ENCODE results near the gene TADA2A.
A peak's percentile ranks its signal among the peaks of the same experiment; 100 is the strongest.

Gene TADA2A

GRCh38 chr17:37461668-37462067, 55.0 kb downstream of the TADA2A start:
- no peak overlapping the region for H3K27ac ChIP-seq (ENCODE audit: extremely low read depth, low read depth, low read length)
- H3K4me1 ChIP-seq (ENCODE audit: control insufficient read depth, insufficient read depth, low read length), result no peaks in the 10 kb centered on the region
- peaks cover 55 to 59% of the 10 kb centered on the region in 2 experiments for H3K36me3 ChIP-seq (ENCODE audit: control insufficient read depth in 2 of 2, insufficient read depth in 1 of 2, low read length in 2 of 2)
- ChIA-PET CTCF (interaction anchor here (0.7 kb wide), 1 partner anchor 67 kb away, joined by 3 read pairs; no protein-coding TSS in a partner anchor), POLR2A (interaction anchor here (0.6 kb wide), 1 partner anchor 57 kb away, joined by 5 read pairs; no protein-coding TSS in a partner anchor)
- H3K4me3 ChIP-seq (ENCODE audit: low read depth, low read length), result no peak overlapping the region
- TF ChIP-seq REPIN1 (tag by site-specific recombination; IDR thresholded peaks at IDR 0.05; ENCODE audit: low read depth) (no peak), TCF7L2 (IDR thresholded peaks at IDR 0.05; ENCODE audit: borderline replicate concordance, low read depth, low read length) (no peak), GFI1B (tag by site-specific recombination; IDR thresholded peaks at IDR 0.05) (no peak), ZNF639 (tag by site-specific recombination; IDR thresholded peaks at IDR 0.05) (no peak), GLI4 (tag by site-specific recombination; IDR thresholded peaks at IDR 0.05) (no peak), ZNF221 (tag by site-specific recombination; IDR thresholded peaks at IDR 0.05; ENCODE audit: borderline replicate concordance) (no peak), ZNF623 (tag by site-specific recombination; IDR thresholded peaks at IDR 0.05) (no peak)
- TF ChIP-seq, protein P1, sequence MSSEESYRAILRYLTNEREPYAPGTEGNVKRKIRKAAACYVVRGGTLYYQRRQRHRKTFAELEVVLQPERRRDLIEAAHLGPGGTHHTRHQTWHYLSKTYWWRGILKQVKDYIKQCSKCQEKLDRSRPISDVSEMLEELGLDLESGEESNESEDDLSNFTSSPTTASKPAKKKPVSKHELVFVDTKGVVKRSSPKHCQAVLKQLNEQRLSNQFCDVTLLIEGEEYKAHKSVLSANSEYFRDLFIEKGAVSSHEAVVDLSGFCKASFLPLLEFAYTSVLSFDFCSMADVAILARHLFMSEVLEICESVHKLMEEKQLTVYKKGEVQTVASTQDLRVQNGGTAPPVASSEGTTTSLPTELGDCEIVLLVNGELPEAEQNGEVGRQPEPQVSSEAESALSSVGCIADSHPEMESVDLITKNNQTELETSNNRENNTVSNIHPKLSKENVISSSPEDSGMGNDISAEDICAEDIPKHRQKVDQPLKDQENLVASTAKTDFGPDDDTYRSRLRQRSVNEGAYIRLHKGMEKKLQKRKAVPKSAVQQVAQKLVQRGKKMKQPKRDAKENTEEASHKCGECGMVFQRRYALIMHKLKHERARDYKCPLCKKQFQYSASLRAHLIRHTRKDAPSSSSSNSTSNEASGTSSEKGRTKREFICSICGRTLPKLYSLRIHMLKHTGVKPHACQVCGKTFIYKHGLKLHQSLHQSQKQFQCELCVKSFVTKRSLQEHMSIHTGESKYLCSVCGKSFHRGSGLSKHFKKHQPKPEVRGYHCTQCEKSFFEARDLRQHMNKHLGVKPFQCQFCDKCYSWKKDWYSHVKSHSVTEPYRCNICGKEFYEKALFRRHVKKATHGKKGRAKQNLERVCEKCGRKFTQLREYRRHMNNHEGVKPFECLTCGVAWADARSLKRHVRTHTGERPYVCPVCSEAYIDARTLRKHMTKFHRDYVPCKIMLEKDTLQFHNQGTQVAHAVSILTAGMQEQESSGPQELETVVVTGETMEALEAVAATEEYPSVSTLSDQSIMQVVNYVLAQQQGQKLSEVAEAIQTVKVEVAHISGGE (tag by site-specific recombination; conservative IDR thresholded peaks at IDR 0.05; ENCODE audit: low read depth), result no peak
- no peaks in the 10 kb centered on the region for H3K9me3 ChIP-seq (ENCODE audit: control insufficient read depth, insufficient read depth, low read depth, low read length)

DNA sequence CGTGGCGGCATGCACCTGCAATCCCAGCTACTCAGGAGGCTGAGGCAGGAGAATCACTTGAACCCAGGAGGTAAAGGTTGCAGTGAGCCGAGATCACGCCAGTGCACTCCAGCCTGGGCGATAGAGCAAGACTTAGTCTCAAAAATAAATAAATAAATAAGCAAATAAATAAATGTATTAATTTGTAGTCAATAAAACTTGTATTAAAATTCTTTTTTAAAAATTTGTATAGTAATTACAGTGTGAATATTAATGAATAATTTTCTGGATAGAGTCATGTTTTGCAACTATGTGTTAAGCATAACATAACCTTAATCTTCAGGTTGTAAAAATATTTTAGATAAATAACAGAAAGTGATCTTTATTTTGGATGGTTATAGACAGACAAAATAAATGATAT, 55.8 kb downstream of the TADA2A start:
- POLR2A ChIA-PET, result no interaction called here
- CTCF ChIA-PET, result interaction anchor here (0.5 to 0.7 kb wide), 2 partner anchors 354 to 388 kb away, joined by 4 read pairs; no protein-coding TSS in a partner anchor
- Histone ChIP-seq H3K4me3 (ENCODE audit: low read depth, low read length) (no peak overlapping the region), H3K9me3 (ENCODE audit: control insufficient read depth, insufficient read depth, low read depth, low read length) (no peaks in the 10 kb centered on the region), H3K36me3 (ENCODE audit: control insufficient read depth in 2 of 2, insufficient read depth in 1 of 2, low read length in 2 of 2) (peaks cover 59 to 64% of the 10 kb centered on the region in 2 experiments), H3K4me1 (ENCODE audit: control insufficient read depth, insufficient read depth, low read length) (no peaks in the 10 kb centered on the region), H3K27ac (ENCODE audit: extremely low read depth, low read depth, low read length) (no peak overlapping the region)
- no peak for TF ChIP-seq ZFP69B (tag by site-specific recombination; IDR thresholded peaks at IDR 0.05)
- no peak for TF ChIP-seq ZNF394 (tag by site-specific recombination; IDR thresholded peaks at IDR 0.05; ENCODE audit: borderline replicate concordance)
- no peak for TF ChIP-seq ZNF423 (tag by site-specific recombination; IDR thresholded peaks at IDR 0.05)
- TF ChIP-seq ZNF596 (tag by site-specific recombination; IDR thresholded peaks at IDR 0.05), result no peak
- no peak for TF ChIP-seq ZNF121 (tag by site-specific recombination; IDR thresholded peaks at IDR 0.05)
- TF ChIP-seq ZBTB21 (tag by site-specific recombination; IDR thresholded peaks at IDR 0.05), result no peak
- no peak for TF ChIP-seq KLF7 (tag by site-specific recombination; IDR thresholded peaks at IDR 0.05; ENCODE audit: borderline replicate concordance)
- no peak for TF ChIP-seq ZNF341 (tag by site-specific recombination; IDR thresholded peaks at IDR 0.05; ENCODE audit: low read depth)
- TF ChIP-seq SP7 (tag by site-specific recombination; IDR thresholded peaks at IDR 0.05), result no peak

DNA sequence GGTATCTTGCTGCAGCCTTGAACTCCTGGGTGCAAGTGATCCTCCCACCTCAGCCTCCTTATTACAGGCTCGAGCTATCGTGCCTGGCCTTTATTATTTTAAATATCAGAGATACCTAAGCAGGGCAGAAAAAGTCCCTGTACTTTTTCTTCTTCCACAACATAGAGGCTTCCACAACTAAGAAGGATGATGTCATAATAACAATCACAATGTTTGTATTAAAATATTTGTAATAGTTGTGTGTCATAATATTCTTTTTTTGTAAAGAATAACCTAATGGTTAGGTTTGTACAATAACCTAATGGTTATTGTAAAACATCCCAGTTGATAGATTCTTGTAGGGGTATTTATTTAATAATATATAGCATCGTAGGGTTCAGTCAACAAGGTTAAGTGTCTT, 56.4 kb downstream of the TADA2A start:
- Histone ChIP-seq H3K4me1 (ENCODE audit: control insufficient read depth, insufficient read depth, low read length) (no peaks in the 10 kb centered on the region), H3K36me3 (ENCODE audit: control insufficient read depth in 2 of 2, insufficient read depth in 1 of 2, low read length in 2 of 2) (peaks cover 62 to 67% of the 10 kb centered on the region in 2 experiments), H3K9me3 (ENCODE audit: control insufficient read depth, insufficient read depth, low read depth, low read length) (no peaks in the 10 kb centered on the region), H3K4me3 (ENCODE audit: low read depth, low read length) (no peak overlapping the region), H3K27ac (ENCODE audit: extremely low read depth, low read depth, low read length) (no peak overlapping the region)
- POLR2A ChIA-PET, result no interaction called here
- TF ChIP-seq ZNF362 (tag by site-specific recombination; IDR thresholded peaks at IDR 0.05), result no peak
- no peak for TF ChIP-seq ZNF239 (tag by site-specific recombination; IDR thresholded peaks at IDR 0.05)
- no peak for TF ChIP-seq ZNF138 (tag by site-specific recombination; IDR thresholded peaks at IDR 0.05; ENCODE audit: borderline replicate concordance)
- TF ChIP-seq ZNF692 (tag by site-specific recombination; IDR thresholded peaks at IDR 0.05), result no peak
- TF ChIP-seq, protein P2, sequence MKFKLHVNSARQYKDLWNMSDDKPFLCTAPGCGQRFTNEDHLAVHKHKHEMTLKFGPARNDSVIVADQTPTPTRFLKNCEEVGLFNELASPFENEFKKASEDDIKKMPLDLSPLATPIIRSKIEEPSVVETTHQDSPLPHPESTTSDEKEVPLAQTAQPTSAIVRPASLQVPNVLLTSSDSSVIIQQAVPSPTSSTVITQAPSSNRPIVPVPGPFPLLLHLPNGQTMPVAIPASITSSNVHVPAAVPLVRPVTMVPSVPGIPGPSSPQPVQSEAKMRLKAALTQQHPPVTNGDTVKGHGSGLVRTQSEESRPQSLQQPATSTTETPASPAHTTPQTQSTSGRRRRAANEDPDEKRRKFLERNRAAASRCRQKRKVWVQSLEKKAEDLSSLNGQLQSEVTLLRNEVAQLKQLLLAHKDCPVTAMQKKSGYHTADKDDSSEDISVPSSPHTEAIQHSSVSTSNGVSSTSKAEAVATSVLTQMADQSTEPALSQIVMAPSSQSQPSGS (tag by site-specific recombination; IDR thresholded peaks at IDR 0.05; ENCODE audit: low read depth), result peak; percentile 70; the same call in 1 of the 2 replicates
- CTCF ChIA-PET, result interaction anchor here (0.5 to 0.6 kb wide), 2 partner anchors 354 to 1850 kb away, joined by 4 to 5 read pairs; no protein-coding TSS in a partner anchor

Data from HEK293 (cell line).